Measurements from ENCODE around the gene ATP10A. TPM values are rescaled to one million over a fixed set of nuclear protein-coding genes. Genes with fewer than 3 reads are reported as not detected.

Gene ATP10A
- total and polyA plus RNA-seq, 2 of the 8 experiments (the other 6 are each of a cell fraction or from before 2014, with no cell fraction given), result 2.0 to 2.8 TPM

DNA sequence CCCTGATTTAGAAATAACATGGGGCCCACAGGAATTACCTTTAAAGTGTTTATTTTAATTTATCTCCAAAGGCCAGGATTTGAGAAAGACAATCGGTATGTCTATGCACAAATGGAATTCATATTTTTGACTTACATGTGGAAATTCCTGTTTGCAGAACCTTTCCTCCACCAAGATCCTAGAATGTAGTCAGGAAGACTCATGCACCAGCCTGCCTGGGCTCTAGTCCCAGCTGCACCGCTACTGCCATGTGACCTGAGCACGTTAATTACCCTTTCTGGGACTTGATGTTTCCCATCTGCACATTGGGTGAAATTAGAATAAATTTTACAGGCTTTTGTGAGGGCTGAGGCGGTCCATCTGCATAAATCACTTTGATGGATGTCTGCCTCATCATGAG, 194.2 kb downstream of the ATP10A start:
- FAIRE-seq (no peak), DNase-seq (ENCODE audit: low read depth in 1 of 2, low spot score in 2 of 2) (no peak)
- Histone ChIP-seq H4K8ac (ENCODE audit: extremely low read depth, insufficient read depth, low read length) (no peak overlapping the region), H2AK5ac (ENCODE audit: low read depth, low read length) (0 out of 2 replicates have a peak overlapping the region, but pooled peaks have one; percentile 92), H2BK20ac (ENCODE audit: low read length) (peak overlapping the region; percentile 22; the same call in 1 of the 2 replicates), H3K18ac (ENCODE audit: extremely low read depth, low read length) (no peak overlapping the region), H2BK12ac (ENCODE audit: low read depth, low read length) (peak overlapping the region; percentile 96; the same call in 1 of the 2 replicates), H4K91ac (replicated peaks; ENCODE audit: insufficient read length, low read length) (peak overlapping the region; percentile 12), H3K14ac (ENCODE audit: insufficient read length) (no peak overlapping the region), H2BK5ac (ENCODE audit: low read depth, low read length) (no peak overlapping the region; the same call in 1 of the 2 replicates), H3K23ac (ENCODE audit: insufficient read length) (no peak overlapping the region), H2BK120ac (replicated peaks; ENCODE audit: low read depth, low read length) (no peak overlapping the region), H3K56ac (replicated peaks; ENCODE audit: insufficient read length, low read depth, low read length) (no peak overlapping the region), H3K4me1 (replicated peaks in 1 of 4; ENCODE audit: control insufficient read depth in 3 of 4, insufficient read depth in 4 of 4, low read length in 3 of 4) (peaks cover 8 to 24% (median 16%) of the 10 kb centered on the region in 4 experiments), H4K20me1 (replicated peaks in 1 of 2; ENCODE audit: control insufficient read depth in 1 of 2, insufficient read depth in 2 of 2, low read length in 2 of 2) (no peaks in the 10 kb centered on the region), H4K5ac (ENCODE audit: insufficient read length, low read depth, low read length) (no peak overlapping the region), H3K27me3 (replicated peaks in 1 of 4; ENCODE audit: control insufficient read depth in 3 of 4, extremely low read depth in 1 of 4, insufficient read depth in 3 of 4, low read length in 3 of 4) (no peaks in the 10 kb centered on the region), H3K79me2 (ENCODE audit: control insufficient read depth in 1 of 2, insufficient read depth in 2 of 2, low read length in 2 of 2) (no peaks in the 10 kb centered on the region), H3K4ac (replicated peaks; ENCODE audit: insufficient read length, low read depth, low read length) (peak overlapping the region; percentile 28), H3K9ac (replicated peaks in 1 of 4; ENCODE audit: extremely low read depth in 1 of 4, low read depth in 3 of 4, low read length in 3 of 4) (no peak overlapping the region), H2BK15ac (ENCODE audit: low read length) (peak overlapping the region; percentile 90; the same call in 1 of the 2 replicates), H3K79me1 (ENCODE audit: low read depth, low read length) (no peaks in the 10 kb centered on the region), H3K9me3 (ENCODE audit: insufficient read depth in 2 of 2, low read depth in 1 of 2, low read length in 1 of 2) (no peaks in the 10 kb centered on the region), H3K4me2 (ENCODE audit: insufficient read depth in 1 of 2, low read depth in 2 of 2, low read length in 2 of 2) (no peak overlapping the region; a peak in 1 of 4 replicates), H3K4me3 (ENCODE audit: extremely low read depth in 1 of 4, insufficient read depth in 2 of 4, low read depth in 3 of 4, low read length in 4 of 4) (no peak overlapping the region), H3K36me3 (ENCODE audit: control insufficient read depth in 2 of 4, insufficient read depth in 4 of 4, low read length in 3 of 4) (no peaks in the 10 kb centered on the region), H3K27ac (ENCODE audit: low read depth, low read length) (no peak overlapping the region), H3K23me2 (ENCODE audit: low read depth, low read length) (no peaks in the 10 kb centered on the region; the same call in 1 of the 2 replicates), H2AFZ (ENCODE audit: low read length) (no peak overlapping the region)
- WGBS, 2 experiments (ENCODE audit: extremely low coverage in 1 of 2, insufficient coverage in 1 of 2, insufficient read length in 1 of 2, insufficient replicate concordance in 2 of 2, low coverage in 1 of 2, low lambda C conversion rate in 2 of 2, missing lambda C conversion rate in 1 of 2), result 76% methylated on average over 4 of the region's 4 CpGs; no CpG with 5 or more reads in 1 of the 2 experiments
- ChIA-PET POLR2A (ENCODE audit: partially characterized antibody) (no interaction called here), CTCF (ENCODE audit: partially characterized antibody) (interaction anchor here (1.5 to 2.2 kb wide), 2 partner anchors 11 to 160 kb away, joined by 3 to 7 read pairs; no protein-coding TSS in a partner anchor)
- TF ChIP-seq SRF (IDR thresholded peaks at IDR 0.05; ENCODE audit: low read depth, low read length) (no peak), NANOG (IDR thresholded peaks at IDR 0.05; ENCODE audit: insufficient read depth, low read depth, low read length, poor library complexity, severe bottlenecking) (no peak), KDM1A (IDR thresholded peaks at IDR 0.05; ENCODE audit: borderline replicate concordance, low read length) (0 out of 2 replicates have a peak, but pooled peaks have one; percentile 35)

All from H1 (cell line).